Adipocyte (in vitro differentiated cells): Measurements from ENCODE around the gene PRPF8.

ENCODE experiments used
- DNase-seq: peaks from one replicate; pipeline ENCODE4 v3.0.0-alpha.2; 2015; ENCODE audit warnings: low read depth
- H3K27me3 ChIP-seq: replicated peaks from 2 replicates; pipeline ENCODE4 v1.7.0; 2013; ENCODE audit warnings: mild to moderate bottlenecking, low read length, moderate library complexity; ENCODE audit not compliant: control insufficient read depth, insufficient read depth
- H3K36me3 ChIP-seq: 2 replicates; pipeline ENCODE4 v1.7.0; 2013; ENCODE audit warnings: low read length, mild to moderate bottlenecking, moderate library complexity; ENCODE audit not compliant: control insufficient read depth, insufficient read depth, severe bottlenecking
- H3K4me1 ChIP-seq: 2 replicates; pipeline ENCODE4 v1.7.0; 2013; ENCODE audit warnings: mild to moderate bottlenecking, low read length, moderate library complexity; ENCODE audit not compliant: control insufficient read depth, insufficient read depth
- H3K4me3 ChIP-seq: 2 replicates; pipeline ENCODE4 v1.7.0; 2013; ENCODE audit warnings: mild to moderate bottlenecking, low read length, moderate library complexity
- H3K9ac ChIP-seq: 2 replicates; pipeline ENCODE4 v1.7.0; 2013; ENCODE audit warnings: mild to moderate bottlenecking, low read length, moderate library complexity
- H3K9me3 ChIP-seq: 2 replicates; pipeline ENCODE4 v1.7.0; 2013; ENCODE audit warnings: mild to moderate bottlenecking, low read length, moderate library complexity; ENCODE audit not compliant: control insufficient read depth

Gene PRPF8

DNA sequence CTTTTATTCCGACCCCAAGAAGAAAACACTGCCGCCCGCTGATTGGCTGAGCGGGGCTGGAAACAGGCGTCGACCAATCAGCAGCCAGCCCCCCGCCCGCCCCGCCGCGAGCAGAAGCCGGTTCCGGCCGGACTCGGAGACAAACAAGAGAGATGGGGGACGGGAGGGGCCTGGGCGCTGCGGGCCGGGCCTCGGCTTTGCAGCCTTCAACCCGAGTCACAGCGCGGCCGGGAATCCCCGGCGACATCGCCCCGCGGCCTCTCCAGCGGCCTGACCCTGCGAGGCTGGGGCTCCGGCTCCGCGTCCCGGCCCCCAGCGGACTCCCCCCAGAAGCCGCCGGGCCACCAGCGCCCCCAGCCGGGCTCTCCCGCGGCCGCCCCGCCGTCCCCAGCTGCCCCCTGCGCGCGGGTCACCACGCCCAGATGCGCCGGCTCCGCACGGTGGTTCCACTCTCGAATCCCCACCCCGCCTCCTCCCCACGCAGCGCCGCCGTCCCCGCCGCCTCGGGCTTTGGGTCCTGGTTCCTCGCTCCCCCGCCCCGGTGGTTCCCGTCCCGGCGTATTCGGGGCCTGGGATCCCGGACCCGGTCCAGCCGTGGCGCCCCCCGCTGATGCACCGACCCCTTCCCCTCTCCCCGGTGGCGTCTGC is 55.7 kb downstream of the PRPF8 start:
- H3K9ac ChIP-seq, result peak overlapping the region; percentile 90
- no peaks in the 10 kb centered on the region for H3K9me3 ChIP-seq
- DNase-seq, result peak; percentile 96
- H3K27me3 ChIP-seq, result no peaks in the 10 kb centered on the region
- no peaks in the 10 kb centered on the region for H3K36me3 ChIP-seq
- H3K4me1 ChIP-seq, result peaks cover 32% of the 10 kb centered on the region
- peak overlapping the region; percentile 92 for H3K4me3 ChIP-seq

DNA sequence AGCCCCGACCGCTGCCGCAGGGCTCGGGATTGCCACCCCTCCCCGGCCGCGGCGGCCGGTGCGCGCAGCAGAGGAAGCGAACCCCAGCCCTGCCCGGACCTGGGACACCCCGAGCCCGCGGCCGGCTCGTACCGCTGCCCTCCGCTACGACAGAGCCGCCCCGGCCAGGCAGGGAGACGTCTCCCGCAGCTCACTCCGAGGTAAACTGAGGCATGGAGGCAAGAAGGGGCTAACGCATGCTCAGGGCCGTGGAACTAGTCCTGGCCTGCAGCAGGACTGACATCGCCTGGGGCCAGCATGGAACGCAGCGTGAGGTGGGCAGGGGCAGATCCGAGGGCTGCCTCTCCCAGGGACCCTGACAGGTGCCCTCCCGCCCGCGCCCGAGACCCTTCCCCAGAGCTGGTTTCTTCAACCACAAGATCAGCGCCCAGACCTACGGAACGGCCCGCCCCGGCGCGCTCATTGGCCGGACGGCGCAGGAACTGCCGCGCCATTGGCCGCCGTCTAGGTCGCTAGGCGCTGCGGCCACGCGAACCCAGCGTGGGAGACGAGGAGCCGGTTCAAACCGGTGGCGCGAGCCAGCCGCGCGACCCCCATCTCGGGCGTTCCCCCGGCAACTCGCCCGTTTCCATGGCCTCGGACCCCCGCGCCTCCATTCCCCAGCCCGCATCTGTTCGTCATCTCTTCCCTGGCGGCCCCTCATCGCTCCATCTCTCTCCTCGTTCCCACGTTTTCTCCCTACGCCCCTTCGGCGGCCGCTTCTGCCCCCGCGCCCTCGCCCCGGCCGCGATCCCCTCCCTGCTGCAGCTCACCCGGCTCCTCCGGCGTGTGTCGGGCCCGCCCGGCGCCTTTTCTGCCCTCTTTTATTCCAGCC is 56.4 kb downstream of the PRPF8 start, which contains the start of gene SLC43A2:
TSS of gene SLC43A2 (minus strand) at position 853 of the 874 bp plus-strand sequence. CDS start 960 bp downstream, outside the sequence.
- Histone ChIP-seq H3K4me3 (peak within 1 kb of the TSS; percentile 92), H3K27me3 (no peaks in the 10 kb centered on the region), H3K9ac (peak within 1 kb of the TSS; percentile 90), H3K4me1 (peaks cover 32% of the 10 kb centered on the region), H3K9me3 (no peaks in the 10 kb centered on the region), H3K36me3 (no peaks in the 10 kb centered on the region)
- DNase-seq, result peak; percentile 91

DNA sequence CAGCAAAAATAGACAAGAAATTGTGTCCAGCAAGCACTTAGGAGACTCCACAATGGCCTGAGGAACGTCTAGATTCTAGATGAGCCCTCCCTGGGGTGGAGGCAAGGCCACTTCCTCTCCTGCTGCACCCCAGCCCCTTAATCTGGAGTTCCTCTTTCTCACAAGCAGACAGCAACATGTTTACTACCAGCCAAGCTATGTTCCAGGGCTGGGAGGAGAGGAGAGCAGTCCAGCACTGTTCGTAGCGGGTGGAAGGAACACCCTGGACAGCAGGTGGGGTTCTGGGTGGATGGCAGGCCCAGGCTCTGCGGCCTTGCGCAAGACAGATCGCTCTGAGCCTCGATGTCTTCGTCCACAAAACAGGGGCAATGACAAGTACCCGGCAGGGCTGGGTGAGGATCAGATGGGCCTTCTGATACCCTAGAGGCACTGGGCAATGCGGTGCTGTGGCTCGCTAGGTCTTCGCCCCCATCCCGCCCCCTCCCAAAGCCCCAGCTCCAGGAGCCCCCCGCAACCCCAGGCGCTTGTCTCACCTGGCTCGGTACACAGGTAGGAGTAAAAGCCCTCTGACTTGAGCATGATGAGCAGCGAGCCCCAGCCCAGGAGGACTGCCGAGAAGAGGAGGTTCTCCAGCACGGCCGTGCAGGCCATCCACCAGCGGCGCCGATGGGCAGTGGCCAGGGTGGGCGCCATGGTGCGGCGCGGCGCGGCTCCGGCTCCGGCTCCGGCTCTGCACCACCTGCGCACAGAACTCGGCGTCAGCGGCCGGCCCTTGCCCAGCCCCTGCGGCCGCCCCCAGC is 57.3 kb downstream of the PRPF8 start:
- Histone ChIP-seq H3K9ac (peak overlapping the region; percentile 90), H3K36me3 (no peaks in the 10 kb centered on the region), H3K27me3 (no peaks in the 10 kb centered on the region), H3K4me3 (peak overlapping the region; percentile 92), H3K4me1 (peaks cover 32% of the 10 kb centered on the region), H3K9me3 (no peaks in the 10 kb centered on the region)
- DNase-seq, result no peak

DNA sequence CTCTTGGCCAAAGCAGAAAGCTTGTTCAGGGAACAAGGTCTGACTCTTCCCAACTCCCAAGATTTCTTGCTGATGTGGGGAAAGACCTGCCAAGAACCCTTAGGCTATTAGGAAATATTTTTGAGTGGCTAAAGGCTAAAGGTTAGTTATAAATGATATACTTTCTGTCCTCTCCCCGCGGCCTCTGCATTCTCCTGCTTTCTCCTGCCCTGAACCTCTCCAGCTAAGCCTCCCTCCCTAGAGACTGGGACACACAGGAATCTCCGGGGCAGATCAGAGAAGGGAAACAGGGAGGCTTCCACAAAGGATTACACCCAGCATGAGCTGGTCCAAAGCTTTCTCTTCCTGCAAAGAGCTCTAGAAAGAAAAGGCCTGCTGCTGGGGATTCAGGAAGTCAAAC is 58.3 kb downstream of the PRPF8 start:
- H3K4me1 ChIP-seq, result peaks cover 32% of the 10 kb centered on the region
- peak overlapping the region; percentile 92 for H3K4me3 ChIP-seq
- peak overlapping the region; percentile 71 for H3K9ac ChIP-seq
- no peaks in the 10 kb centered on the region for H3K27me3 ChIP-seq
- DNase-seq, result no peak
- peaks cover 3% of the 10 kb centered on the region for H3K36me3 ChIP-seq
- no peaks in the 10 kb centered on the region for H3K9me3 ChIP-seq

DNA sequence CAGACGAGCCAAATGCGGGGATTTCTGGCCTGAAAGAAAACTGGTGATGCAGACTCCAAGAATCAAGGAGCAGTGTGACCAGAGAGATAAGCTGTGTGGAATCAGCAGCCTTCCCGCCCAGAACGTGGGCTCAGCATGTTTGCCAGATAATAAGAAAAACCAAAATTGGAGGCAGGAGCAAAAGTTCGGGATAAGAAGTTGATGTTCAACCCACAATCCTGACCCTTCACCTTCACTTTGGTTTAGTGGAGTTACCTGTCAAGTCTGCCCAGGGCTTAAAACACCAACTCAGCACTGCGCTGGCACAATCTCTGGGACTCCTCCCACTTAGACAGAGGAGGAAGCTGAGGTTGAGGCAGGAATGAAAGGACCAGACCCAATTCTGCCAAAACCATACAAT is 59.1 kb downstream of the PRPF8 start:
- H3K36me3 ChIP-seq, result peaks cover 6% of the 10 kb centered on the region
- H3K9ac ChIP-seq, result peak overlapping the region; percentile 71
- H3K27me3 ChIP-seq, result no peaks in the 10 kb centered on the region
- H3K4me1 ChIP-seq, result peaks cover 32% of the 10 kb centered on the region
- no peaks in the 10 kb centered on the region for H3K9me3 ChIP-seq
- DNase-seq, result no peak
- peak overlapping the region; percentile 92 for H3K4me3 ChIP-seq

DNA sequence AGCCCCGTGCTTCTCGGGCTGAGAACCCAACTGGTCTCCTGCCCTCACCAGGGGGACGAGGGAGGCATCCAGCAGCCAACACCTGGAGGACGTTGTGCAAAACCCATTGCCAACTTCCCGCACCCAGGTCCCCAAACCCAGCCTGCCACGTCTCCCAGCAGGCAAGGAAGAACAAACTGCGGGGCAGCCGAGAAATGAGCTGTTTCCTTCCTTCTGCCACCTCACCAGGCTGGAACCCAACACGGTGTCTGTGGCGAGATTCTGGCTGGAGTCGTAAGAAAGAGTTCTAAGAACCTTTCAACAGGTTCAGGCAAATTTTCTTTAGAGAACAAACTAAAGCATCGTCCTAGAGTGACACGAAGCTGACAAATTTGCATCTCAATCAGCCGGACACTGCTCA is 59.6 kb downstream of the PRPF8 start:
- peaks cover 6% of the 10 kb centered on the region for H3K36me3 ChIP-seq
- DNase-seq, result no peak

DNA sequence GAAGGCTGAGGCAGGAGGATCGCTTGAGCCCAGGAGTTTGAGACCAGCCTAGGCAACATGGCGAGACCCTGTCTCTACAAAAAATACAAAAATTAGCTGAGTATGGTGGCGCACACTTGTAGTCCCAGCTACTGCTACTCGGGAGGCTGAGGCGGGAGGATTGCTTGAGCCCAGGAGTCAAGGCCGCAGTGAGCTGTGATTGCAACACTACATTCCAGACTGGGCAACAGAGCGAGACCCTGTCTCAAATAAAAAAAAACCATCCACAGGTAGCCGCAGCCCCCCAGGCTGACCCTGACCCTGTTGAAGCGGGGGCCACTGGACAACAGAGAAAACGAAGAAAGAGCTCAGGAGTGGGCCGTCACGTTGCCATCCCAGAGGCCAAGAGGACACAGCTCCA is 60.0 kb downstream of the PRPF8 start:
- DNase-seq, result no peak
- Histone ChIP-seq H3K4me3 (no peak overlapping the region), H3K4me1 (peaks cover 31% of the 10 kb centered on the region), H3K36me3 (peaks cover 6% of the 10 kb centered on the region), H3K9me3 (no peaks in the 10 kb centered on the region), H3K9ac (no peak overlapping the region), H3K27me3 (no peaks in the 10 kb centered on the region)

More for the DNA sequence above, 59.6 kb downstream of the PRPF8 start:
- no peak overlapping the region for H3K4me3 ChIP-seq
- peaks cover 32% of the 10 kb centered on the region for H3K4me1 ChIP-seq
- H3K9ac ChIP-seq, result peak overlapping the region; percentile 71
- H3K9me3 ChIP-seq, result no peaks in the 10 kb centered on the region
- no peaks in the 10 kb centered on the region for H3K27me3 ChIP-seq

DNA sequence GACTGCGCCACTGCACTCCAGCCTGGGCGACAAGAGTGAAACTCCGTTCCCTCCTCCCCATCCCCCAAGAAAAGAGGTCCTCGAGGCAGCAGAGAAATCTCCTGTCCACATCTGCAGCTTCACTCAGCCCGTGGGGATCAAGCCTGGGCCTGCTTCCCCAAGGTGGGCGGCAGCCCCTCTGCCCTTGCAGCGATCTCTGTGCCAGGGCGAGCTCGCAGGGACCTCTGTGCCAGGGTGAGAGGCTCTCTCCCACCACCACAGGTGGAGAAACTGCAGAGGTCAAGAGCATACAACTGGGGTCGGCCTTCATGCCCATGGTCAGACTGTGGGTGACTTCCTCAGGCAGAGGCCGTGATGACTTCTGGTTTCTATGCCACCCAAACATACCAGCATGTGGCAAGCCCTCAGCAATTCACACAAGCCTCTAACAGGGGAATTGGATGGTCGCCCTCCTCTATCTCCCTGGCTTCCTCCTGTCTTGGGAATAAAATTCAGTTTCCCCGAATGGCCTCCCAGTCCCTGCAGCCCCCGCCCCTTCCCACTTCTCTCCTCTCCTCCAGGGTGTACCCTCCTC is 61.5 kb downstream of the PRPF8 start:
- no peak for DNase-seq
- H3K36me3 ChIP-seq, result peaks cover 11% of the 10 kb centered on the region
- no peak overlapping the region for H3K9ac ChIP-seq
- H3K9me3 ChIP-seq, result no peaks in the 10 kb centered on the region
- H3K4me3 ChIP-seq, result no peak overlapping the region
- H3K4me1 ChIP-seq, result peaks cover 27% of the 10 kb centered on the region
- no peaks in the 10 kb centered on the region for H3K27me3 ChIP-seq

DNA sequence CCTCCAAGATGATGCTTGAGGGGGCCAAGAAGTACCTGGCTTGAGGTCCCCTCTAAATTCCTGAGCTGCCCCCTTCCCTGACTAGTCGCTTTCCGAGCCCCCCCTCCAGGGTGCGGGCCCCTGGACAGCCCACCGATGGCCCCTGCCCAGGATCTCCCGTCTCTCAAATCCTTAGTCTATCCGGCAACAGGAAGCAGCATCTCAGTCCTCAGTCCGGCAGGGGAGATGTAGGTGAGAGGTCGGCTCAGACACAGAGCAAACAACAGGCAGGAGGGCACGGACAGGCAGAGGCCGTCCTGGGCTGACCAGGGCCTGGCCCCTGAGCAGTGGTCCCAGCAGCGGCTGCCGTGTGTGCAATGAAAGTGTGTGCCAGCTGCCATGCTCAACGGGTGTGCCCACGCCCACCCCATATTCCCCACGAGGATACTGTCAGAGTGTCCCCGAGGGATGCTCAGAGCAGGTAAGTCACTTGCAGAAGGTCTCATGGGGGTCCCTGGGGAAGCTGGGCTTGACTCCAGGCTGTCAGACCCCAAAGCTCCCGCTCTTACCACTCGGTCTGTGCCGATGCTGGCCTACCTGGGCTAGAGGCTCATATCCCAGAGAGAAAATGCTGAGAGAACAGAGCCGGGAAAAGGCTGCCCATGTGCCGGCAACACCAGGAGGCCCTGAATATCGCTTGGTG is 63.3 kb downstream of the PRPF8 start:
- DNase-seq, result no peak

DNA sequence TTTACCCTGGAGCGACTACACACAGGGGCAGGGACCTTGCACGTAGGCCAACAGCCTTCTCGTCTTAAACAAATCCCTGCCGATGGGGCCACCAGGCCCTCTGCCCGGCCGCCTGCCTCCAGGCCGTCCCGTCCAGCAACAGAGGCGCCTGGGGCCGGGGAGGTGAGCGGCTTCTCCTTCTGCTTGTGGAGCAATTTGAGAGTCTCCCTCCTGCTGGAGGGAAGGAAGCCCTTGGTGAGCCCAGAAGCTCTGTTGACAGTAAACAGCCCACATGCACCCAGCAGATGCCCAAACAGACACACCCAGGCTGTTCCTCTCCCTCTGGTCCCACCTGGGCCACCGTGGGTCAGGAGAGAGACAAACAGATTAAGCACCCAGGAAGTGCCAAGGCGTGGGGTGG is 64.2 kb downstream of the PRPF8 start:
- H3K9me3 ChIP-seq, result no peaks in the 10 kb centered on the region
- no peak overlapping the region for H3K9ac ChIP-seq
- no peaks in the 10 kb centered on the region for H3K27me3 ChIP-seq
- peaks cover 14% of the 10 kb centered on the region for H3K4me1 ChIP-seq
- DNase-seq, result no peak
- peaks cover 11% of the 10 kb centered on the region for H3K36me3 ChIP-seq
- no peak overlapping the region for H3K4me3 ChIP-seq

More for the DNA sequence above, 63.3 kb downstream of the PRPF8 start:
- H3K36me3 ChIP-seq, result peaks cover 11% of the 10 kb centered on the region
- no peak overlapping the region for H3K9ac ChIP-seq
- peaks cover 23% of the 10 kb centered on the region for H3K4me1 ChIP-seq
- H3K4me3 ChIP-seq, result no peak overlapping the region
- H3K27me3 ChIP-seq, result no peaks in the 10 kb centered on the region
- H3K9me3 ChIP-seq, result no peaks in the 10 kb centered on the region
